HepG2 (cell line): Measurements from ENCODE around the gene PXDC1. TPM values are rescaled to one million over a fixed set of nuclear protein-coding genes. Genes with fewer than 3 reads are reported as not detected.

Experiments used
- ATF7-NPFF ChIP-seq: sonication (generic); formaldehyde crosslinking; IDR thresholded peaks from 2 replicates; pipeline ENCODE4 v1.8.1; 2023; ENCODE audit warnings: mild to moderate bottlenecking, low read depth, missing genetic modification reagents, moderate library complexity
- ATM ChIP-seq: fragments of 450-650 bp; IDR thresholded peaks from 2 replicates; pipeline ENCODE4 v1.7.1; 2017; ENCODE audit warnings: mild to moderate bottlenecking, borderline replicate concordance
- KAT8 ChIP-seq: IDR thresholded peaks from 2 replicates; pipeline ENCODE4 v1.6.1; 2016; ENCODE audit warnings: missing genetic modification reagents, missing compliant biosample characterization
- MATR3 ChIP-seq: sonication (generic); formaldehyde crosslinking; IDR thresholded peaks from 2 replicates; pipeline ENCODE4 v1.4.0; 2020; ENCODE audit warnings: missing genetic modification reagents
- RFX1 ChIP-seq: fragments of 450-650 bp; IDR thresholded peaks from 2 replicates; pipeline ENCODE4 v1.6.1; 2017
- RXRA ChIP-seq: sonication (generic); formaldehyde crosslinking; IDR thresholded peaks from 2 replicates; pipeline ENCODE4 v1.5.1; 2020; ENCODE audit warnings: missing genetic modification reagents
- SP140L ChIP-seq: sonication (generic); formaldehyde crosslinking; IDR thresholded peaks from 2 replicates; pipeline ENCODE4 v1.4.0; 2020; ENCODE audit warnings: missing genetic modification reagents, borderline replicate concordance
- TEAD2 ChIP-seq: sonication (generic); formaldehyde crosslinking; IDR thresholded peaks from 2 replicates; pipeline ENCODE4 v1.9.0; 2021; ENCODE audit warnings: missing genetic modification reagents
- TIGD3 ChIP-seq: sonication (generic); formaldehyde crosslinking; IDR thresholded peaks from 2 replicates; pipeline ENCODE4 v1.5.1; 2020; ENCODE audit warnings: mild to moderate bottlenecking, missing genetic modification reagents, borderline replicate concordance
- polyA plus RNA-seq, 8 experiments: library from polyadenylated mRNA; depleted of rRNA in 3 of 8; stranded (reverse) in 7 of 8; unstranded in 1 of 8; fragments of >200 nt; fragmentation: Illumina TruSeq in 4 of 8; extraction: Trizol in 4 of 8; gene quantifications; 2 replicates each; pipeline versions ENCODE4 v1.2.1 to v1.2.3, GENCODE V29; 2011 to 2016; ENCODE audit warnings: low read depth in 4 of 8, missing spikeins in 1 of 8, mixed read lengths in 1 of 8; ENCODE audit not compliant: insufficient read depth in 1 of 8
- total RNA-seq, 5 experiments: library from RNA; depleted of rRNA; stranded (reverse); fragments of >200 nt; fragmentation: Illumina TruSeq; extraction: Trizol; gene quantifications; 2 replicates each; pipeline ENCODE4 v1.2.3, GENCODE V29; 2016; ENCODE audit warnings: low read depth in 1 of 5
- TF ChIP-seq, protein P1 (sequence below): IDR thresholded peaks from 2 replicates; pipeline ENCODE4 v1.6.1; 2012; ENCODE audit warnings: low read depth, low read length, improper control_type of control experiment
- TF ChIP-seq, protein P2 (sequence below): IDR thresholded peaks from 2 replicates; pipeline ENCODE4 v1.4.0; 2020; ENCODE audit warnings: mild to moderate bottlenecking, missing genetic modification reagents
- TF ChIP-seq, protein P3 (sequence below): sonication (generic); formaldehyde crosslinking; IDR thresholded peaks from 2 replicates; pipeline ENCODE4 v1.4.0; 2020; ENCODE audit warnings: missing genetic modification reagents

Gene PXDC1
- total and polyA plus RNA-seq, 2 of the 13 experiments (the other 11 are each of a cell fraction or from before 2014, with no cell fraction given): 32.4 to 34.7 TPM

- TF ChIP-seq, protein P1, sequence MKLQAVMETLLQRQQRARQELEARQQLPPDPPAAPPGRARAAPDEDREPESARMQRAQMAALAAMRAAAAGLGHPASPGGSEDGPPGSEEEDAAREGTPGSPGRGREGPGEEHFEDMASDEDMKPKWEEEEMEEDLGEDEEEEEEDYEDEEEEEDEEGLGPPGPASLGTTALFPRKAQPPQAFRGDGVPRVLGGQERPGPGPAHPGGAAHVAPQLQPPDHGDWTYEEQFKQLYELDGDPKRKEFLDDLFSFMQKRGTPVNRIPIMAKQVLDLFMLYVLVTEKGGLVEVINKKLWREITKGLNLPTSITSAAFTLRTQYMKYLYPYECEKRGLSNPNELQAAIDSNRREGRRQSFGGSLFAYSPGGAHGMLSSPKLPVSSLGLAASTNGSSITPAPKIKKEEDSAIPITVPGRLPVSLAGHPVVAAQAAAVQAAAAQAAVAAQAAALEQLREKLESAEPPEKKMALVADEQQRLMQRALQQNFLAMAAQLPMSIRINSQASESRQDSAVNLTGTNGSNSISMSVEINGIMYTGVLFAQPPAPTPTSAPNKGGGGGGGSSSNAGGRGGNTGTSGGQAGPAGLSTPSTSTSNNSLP: no peak
- TF ChIP-seq ATM: peak; percentile 73; the same call in 1 of the 2 replicates
- TF ChIP-seq, protein P2, sequence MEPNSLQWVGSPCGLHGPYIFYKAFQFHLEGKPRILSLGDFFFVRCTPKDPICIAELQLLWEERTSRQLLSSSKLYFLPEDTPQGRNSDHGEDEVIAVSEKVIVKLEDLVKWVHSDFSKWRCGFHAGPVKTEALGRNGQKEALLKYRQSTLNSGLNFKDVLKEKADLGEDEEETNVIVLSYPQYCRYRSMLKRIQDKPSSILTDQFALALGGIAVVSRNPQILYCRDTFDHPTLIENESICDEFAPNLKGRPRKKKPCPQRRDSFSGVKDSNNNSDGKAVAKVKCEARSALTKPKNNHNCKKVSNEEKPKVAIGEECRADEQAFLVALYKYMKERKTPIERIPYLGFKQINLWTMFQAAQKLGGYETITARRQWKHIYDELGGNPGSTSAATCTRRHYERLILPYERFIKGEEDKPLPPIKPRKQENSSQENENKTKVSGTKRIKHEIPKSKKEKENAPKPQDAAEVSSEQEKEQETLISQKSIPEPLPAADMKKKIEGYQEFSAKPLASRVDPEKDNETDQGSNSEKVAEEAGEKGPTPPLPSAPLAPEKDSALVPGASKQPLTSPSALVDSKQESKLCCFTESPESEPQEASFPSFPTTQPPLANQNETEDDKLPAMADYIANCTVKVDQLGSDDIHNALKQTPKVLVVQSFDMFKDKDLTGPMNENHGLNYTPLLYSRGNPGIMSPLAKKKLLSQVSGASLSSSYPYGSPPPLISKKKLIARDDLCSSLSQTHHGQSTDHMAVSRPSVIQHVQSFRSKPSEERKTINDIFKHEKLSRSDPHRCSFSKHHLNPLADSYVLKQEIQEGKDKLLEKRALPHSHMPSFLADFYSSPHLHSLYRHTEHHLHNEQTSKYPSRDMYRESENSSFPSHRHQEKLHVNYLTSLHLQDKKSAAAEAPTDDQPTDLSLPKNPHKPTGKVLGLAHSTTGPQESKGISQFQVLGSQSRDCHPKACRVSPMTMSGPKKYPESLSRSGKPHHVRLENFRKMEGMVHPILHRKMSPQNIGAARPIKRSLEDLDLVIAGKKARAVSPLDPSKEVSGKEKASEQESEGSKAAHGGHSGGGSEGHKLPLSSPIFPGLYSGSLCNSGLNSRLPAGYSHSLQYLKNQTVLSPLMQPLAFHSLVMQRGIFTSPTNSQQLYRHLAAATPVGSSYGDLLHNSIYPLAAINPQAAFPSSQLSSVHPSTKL (CRISPR knock-in tag): no peak
- no peak for TF ChIP-seq TIGD3 (CRISPR knock-in tag)
- no peak for TF ChIP-seq TEAD2
- TF ChIP-seq KAT8 (CRISPR knock-in tag): no peak
- no peak for TF ChIP-seq RFX1
- TF ChIP-seq RXRA (CRISPR knock-in tag): peak; percentile 56; the same call in 1 of the 2 replicates
- TF ChIP-seq SP140L (CRISPR knock-in tag): no peak
- TF ChIP-seq, protein P3, sequence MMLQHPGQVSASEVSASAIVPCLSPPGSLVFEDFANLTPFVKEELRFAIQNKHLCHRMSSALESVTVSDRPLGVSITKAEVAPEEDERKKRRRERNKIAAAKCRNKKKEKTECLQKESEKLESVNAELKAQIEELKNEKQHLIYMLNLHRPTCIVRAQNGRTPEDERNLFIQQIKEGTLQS (CRISPR knock-in tag): no peak
- TF ChIP-seq MATR3 (CRISPR knock-in tag): no peak
- no peak for TF ChIP-seq ATF7-NPFF (CRISPR knock-in tag)
Measured at GRCh38 chr6:3776881-3777507, 25.5 kb upstream of the PXDC1 start (continued).
